HG03139 (cell line): ENCODE data around the gene C1QTNF2.

Experiments used
- ATAC-seq: cut with Tn5 transposase; IDR thresholded peaks from one replicate; pipeline ENCODE4 v1.9.1; 2021; ENCODE audit not compliant: unreplicated experiment

Gene C1QTNF2

GRCh38 chr5:160375166-160375565 is 4.7 kb upstream of the C1QTNF2 start:
- no peak for ATAC-seq

- ATAC-seq, result no peak
Observed at GRCh38 chr5:160371294-160371693, 868 bp upstream of the C1QTNF2 start.

- ATAC-seq, result no peak
Observed at GRCh38 chr5:160370713-160371034, 248 bp upstream of the C1QTNF2 start.

- no peak for ATAC-seq
Observed at GRCh38 chr5:160367885-160368284, 2.5 kb downstream of the C1QTNF2 start.

GRCh38 chr5:160367261-160367660 is 3.2 kb downstream of the C1QTNF2 start:
- ATAC-seq, result no peak

- no peak for ATAC-seq
Observed at GRCh38 chr5:160366230-160366629, 4.2 kb downstream of the C1QTNF2 start.

GRCh38 chr5:160363660-160364395 is 6.6 kb downstream of the C1QTNF2 start:
- no peak for ATAC-seq

- no peak for ATAC-seq
Observed at GRCh38 chr5:160363211-160363610, 7.2 kb downstream of the C1QTNF2 start.

- ATAC-seq, result no peak
Observed at GRCh38 chr5:160361624-160362228, 8.7 kb downstream of the C1QTNF2 start.

GRCh38 chr5:160360310-160360709 is 10.1 kb downstream of the C1QTNF2 start:
- no peak for ATAC-seq

GRCh38 chr5:160359816-160360215 is 10.6 kb downstream of the C1QTNF2 start:
- no peak for ATAC-seq

- ATAC-seq, result no peak
Observed at GRCh38 chr5:160359242-160359641, 11.2 kb downstream of the C1QTNF2 start.

GRCh38 chr5:160357861-160358411 is 12.5 kb downstream of the C1QTNF2 start:
- ATAC-seq, result no peak

GRCh38 chr5:160357394-160357793 is 13.0 kb downstream of the C1QTNF2 start:
- no peak for ATAC-seq

- no peak for ATAC-seq
Observed at GRCh38 chr5:160356550-160357347, 13.7 kb downstream of the C1QTNF2 start.

- no peak for ATAC-seq
Observed at GRCh38 chr5:160354666-160355065, 15.8 kb downstream of the C1QTNF2 start.

GRCh38 chr5:160353379-160353778 is 17.0 kb downstream of the C1QTNF2 start:
- no peak for ATAC-seq

GRCh38 chr5:160352308-160352707 is 18.1 kb downstream of the C1QTNF2 start:
- ATAC-seq, result no peak

GRCh38 chr5:160349935-160350303 is 20.5 kb downstream of the C1QTNF2 start:
- ATAC-seq, result no peak

GRCh38 chr5:160349249-160349934 is 21.0 kb downstream of the C1QTNF2 start:
- no peak for ATAC-seq

GRCh38 chr5:160348080-160348479 is 22.3 kb downstream of the C1QTNF2 start:
- no peak for ATAC-seq
